Glutamatergic neuron (in vitro differentiated cells): Measurements from ENCODE around the gene EPB41. TPM values are rescaled to one million over a fixed set of nuclear protein-coding genes. Genes with fewer than 3 reads are reported as not detected.

ENCODE experiments used
- DNase-seq: peaks from one replicate; pipeline ENCODE4 v3.0.0; 2022
- H3K27ac Mint-ChIP-seq: one replicate; pipeline ENCODE4 v1.8.0; 2020; ENCODE audit warnings: mild to moderate bottlenecking, mixed read lengths, inconsistent platforms; ENCODE audit not compliant: unreplicated experiment
- H3K27me3 Mint-ChIP-seq: one replicate; pipeline ENCODE4 v1.8.0; 2020; ENCODE audit warnings: mild to moderate bottlenecking, moderate library complexity, mixed read lengths, inconsistent platforms; ENCODE audit not compliant: unreplicated experiment
- H3K36me3 Mint-ChIP-seq: one replicate; pipeline ENCODE4 v1.8.0; 2020; ENCODE audit warnings: mild to moderate bottlenecking, mixed read lengths, inconsistent platforms; ENCODE audit not compliant: unreplicated experiment
- H3K4me1 Mint-ChIP-seq: one replicate; pipeline ENCODE4 v1.8.0; 2020; ENCODE audit warnings: mild to moderate bottlenecking, low read depth, mixed read lengths, inconsistent platforms; ENCODE audit not compliant: unreplicated experiment
- H3K4me3 Mint-ChIP-seq: one replicate; pipeline ENCODE4 v1.8.0; 2020; ENCODE audit warnings: mild to moderate bottlenecking, mixed read lengths, inconsistent platforms; ENCODE audit not compliant: unreplicated experiment
- H3K9me3 Mint-ChIP-seq: one replicate; pipeline ENCODE4 v1.8.0; 2020; ENCODE audit warnings: mild to moderate bottlenecking, moderate library complexity, mixed read lengths, inconsistent platforms; ENCODE audit not compliant: unreplicated experiment
- total RNA-seq: library from RNA; stranded (reverse); fragmentation: NEBNext Ultra II Directional; extraction: Animal tissue kit (Norgen Biotek cat#: 25700); gene quantifications from one replicate; pipeline ENCODE4 v1.2.1, GENCODE V29; 2021; ENCODE audit not compliant: unreplicated experiment
- TF ChIP-seq, protein P1 (sequence below): fragments of 200-600 bp; sonication (generic); IDR thresholded peaks from one replicate; pipeline ENCODE4 v1.5.0; 2021; ENCODE audit not compliant: partially characterized antibody, unreplicated experiment

Gene EPB41
- total RNA-seq, 1 donor from 2014 or later = 213 TPM

DNA sequence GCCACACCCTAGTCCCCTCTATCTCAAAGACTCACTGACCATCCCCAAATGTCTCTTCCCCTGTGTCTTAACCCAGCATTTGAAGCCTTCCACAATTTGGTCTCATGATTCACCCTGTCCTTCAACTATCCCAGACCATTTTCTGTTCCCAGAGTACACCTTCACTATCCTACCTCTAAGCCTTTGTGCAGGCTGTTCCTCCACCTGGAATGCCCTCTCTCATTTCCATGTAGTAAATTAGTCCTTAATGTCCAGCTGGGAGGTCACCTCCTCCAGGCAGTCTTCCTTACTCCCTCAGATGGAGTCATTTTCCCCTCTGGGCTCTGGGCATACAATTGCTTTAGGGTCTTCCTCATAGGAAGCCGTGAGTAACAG lies 31.1 kb upstream of the EPB41 start:
- H3K4me1 Mint-ChIP-seq = peaks cover 15% of the 10 kb centered on the region
- H3K27ac Mint-ChIP-seq = no peak overlapping the region
- no peaks in the 10 kb centered on the region for H3K9me3 Mint-ChIP-seq
- TF ChIP-seq, protein P1, sequence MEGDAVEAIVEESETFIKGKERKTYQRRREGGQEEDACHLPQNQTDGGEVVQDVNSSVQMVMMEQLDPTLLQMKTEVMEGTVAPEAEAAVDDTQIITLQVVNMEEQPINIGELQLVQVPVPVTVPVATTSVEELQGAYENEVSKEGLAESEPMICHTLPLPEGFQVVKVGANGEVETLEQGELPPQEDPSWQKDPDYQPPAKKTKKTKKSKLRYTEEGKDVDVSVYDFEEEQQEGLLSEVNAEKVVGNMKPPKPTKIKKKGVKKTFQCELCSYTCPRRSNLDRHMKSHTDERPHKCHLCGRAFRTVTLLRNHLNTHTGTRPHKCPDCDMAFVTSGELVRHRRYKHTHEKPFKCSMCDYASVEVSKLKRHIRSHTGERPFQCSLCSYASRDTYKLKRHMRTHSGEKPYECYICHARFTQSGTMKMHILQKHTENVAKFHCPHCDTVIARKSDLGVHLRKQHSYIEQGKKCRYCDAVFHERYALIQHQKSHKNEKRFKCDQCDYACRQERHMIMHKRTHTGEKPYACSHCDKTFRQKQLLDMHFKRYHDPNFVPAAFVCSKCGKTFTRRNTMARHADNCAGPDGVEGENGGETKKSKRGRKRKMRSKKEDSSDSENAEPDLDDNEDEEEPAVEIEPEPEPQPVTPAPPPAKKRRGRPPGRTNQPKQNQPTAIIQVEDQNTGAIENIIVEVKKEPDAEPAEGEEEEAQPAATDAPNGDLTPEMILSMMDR = no peak
- peaks cover 13% of the 10 kb centered on the region for H3K27me3 Mint-ChIP-seq
- H3K4me3 Mint-ChIP-seq = no peak overlapping the region
- no peaks in the 10 kb centered on the region for H3K36me3 Mint-ChIP-seq
- no peak for DNase-seq

DNA sequence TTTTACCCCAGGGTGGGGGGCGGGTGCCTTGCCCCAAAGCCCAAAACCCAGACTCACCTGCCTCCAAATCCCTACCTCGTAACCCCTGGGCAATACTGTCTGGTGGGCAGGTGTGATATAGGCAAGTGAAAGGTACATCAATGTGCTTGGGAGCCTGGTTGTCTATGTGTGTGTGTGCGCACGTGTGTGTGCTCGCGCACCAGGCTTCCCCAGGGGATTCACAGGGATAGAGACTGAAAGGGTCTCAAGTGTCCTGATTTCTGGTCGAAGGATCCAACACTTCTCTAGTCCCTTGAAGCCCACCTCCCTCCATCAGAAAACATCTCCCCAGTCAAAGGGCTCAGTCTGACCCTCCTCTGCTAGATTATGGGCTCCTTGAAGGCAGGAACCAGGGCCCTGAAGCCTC lies 28.9 kb upstream of the EPB41 start:
- H3K9me3 Mint-ChIP-seq = no peaks in the 10 kb centered on the region
- no peak overlapping the region for H3K27ac Mint-ChIP-seq
- no peak for DNase-seq
- TF ChIP-seq, protein P1 = no peak
- H3K36me3 Mint-ChIP-seq = no peaks in the 10 kb centered on the region
- peaks cover 15% of the 10 kb centered on the region for H3K4me1 Mint-ChIP-seq
- H3K4me3 Mint-ChIP-seq = no peak overlapping the region
- H3K27me3 Mint-ChIP-seq = peaks cover 10% of the 10 kb centered on the region

DNA sequence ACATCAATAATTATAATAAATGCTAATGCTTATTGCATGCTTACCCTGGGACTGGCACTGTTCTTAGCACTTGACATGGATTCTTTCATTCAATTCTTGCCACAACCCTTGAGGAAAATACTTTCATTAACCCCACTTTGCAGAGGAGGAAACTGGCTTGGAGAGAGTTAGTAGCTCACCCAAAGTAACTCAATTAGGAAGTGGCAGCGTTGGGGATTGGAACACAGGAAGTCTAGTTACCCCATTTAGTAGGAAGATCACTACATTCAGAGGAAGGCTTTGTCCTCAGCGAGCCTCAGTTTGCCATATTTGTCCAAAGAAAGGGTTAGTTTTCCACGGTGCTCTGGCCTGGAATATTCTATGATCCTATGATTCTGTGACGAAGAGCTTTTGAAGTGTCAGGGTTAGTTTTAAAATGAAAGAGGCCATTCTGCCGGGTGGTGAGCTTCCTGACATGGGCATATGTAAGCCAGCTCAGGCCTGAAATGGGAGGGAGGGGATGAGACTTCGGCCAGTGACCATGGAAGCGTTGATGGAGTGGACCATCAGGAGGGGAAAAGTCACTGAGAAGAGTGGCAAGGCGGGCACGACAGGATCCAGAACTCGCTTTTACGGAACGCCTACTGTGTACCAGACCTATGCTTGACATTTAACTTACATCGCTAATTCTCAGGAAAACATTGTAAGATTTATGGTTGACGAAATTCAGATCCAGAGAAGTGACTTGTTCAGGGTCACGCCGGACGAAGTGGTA lies 28.2 kb upstream of the EPB41 start:
- TF ChIP-seq, protein P1 = no peak
- Mint-ChIP-seq H3K4me3 (peak overlapping the region; percentile 79), H3K27ac (no peak overlapping the region)

DNA sequence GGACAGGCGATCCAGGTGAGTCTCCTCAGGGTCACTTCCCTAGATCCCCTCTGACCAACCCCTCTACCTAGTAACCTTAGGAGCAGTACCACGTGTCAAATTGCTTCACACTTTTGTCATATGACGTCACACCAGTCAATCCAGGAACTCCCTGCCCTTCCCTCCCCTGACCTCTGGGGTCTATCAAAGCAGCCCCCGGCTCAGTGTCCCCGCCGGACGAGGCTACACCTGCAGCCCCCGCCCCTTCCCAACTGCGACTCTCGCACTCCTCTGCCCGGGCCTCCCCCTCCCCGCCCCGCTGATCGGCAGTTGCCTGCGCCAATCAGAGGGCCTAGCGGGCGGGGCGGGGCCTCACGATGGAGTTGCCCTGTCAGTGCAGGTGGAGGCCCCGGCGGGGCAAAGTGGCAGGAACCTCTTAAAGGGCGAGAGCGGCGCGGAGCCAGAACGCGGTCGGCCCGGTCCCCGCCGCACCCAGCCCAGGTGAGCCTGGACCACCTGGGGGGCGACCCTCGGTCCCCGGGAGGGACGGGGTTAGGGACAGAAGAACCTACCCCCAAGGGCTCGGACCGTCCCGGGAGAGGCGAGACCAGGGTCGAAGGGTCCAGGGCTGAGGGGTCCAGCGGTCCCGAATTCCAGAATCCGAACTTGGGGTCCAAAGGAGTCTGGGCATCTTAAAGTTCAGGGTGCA lies 27.5 kb upstream of the EPB41 start:
- TF ChIP-seq, protein P1 = no peak
- H3K27me3 Mint-ChIP-seq = peaks cover 10% of the 10 kb centered on the region
- peak overlapping the region; percentile 79 for H3K4me3 Mint-ChIP-seq
- peaks cover 15% of the 10 kb centered on the region for H3K4me1 Mint-ChIP-seq
- no peaks in the 10 kb centered on the region for H3K36me3 Mint-ChIP-seq
- DNase-seq = peak; percentile 85
- H3K9me3 Mint-ChIP-seq = no peaks in the 10 kb centered on the region
- H3K27ac Mint-ChIP-seq = no peak overlapping the region

More for the DNA sequence above, 28.2 kb upstream of the EPB41 start:
- Mint-ChIP-seq H3K9me3 (no peaks in the 10 kb centered on the region), H3K27me3 (peaks cover 10% of the 10 kb centered on the region), H3K4me1 (peaks cover 15% of the 10 kb centered on the region), H3K36me3 (no peaks in the 10 kb centered on the region)
- DNase-seq = no peak

DNA sequence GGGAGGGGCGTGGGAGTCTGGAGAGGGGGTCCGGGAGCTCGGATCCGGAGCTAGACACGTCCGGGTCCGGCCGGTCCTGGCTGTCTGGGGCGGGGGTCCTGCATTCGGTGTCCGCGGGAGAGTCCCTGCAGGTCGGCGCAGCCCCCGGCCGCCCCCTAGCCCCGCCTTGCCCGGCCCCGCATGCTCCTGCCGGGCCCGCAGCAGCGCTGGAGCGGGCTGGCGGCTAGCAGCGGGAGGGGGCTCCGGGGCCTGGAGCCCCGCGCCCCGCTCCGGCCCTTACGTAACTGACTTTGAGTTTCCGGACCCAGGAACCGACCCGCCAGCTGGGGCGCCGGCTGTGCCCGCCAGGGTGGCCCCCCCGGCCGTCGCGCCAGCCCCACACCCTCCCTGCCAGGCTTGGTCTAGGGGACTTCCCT lies 26.9 kb upstream of the EPB41 start:
- Mint-ChIP-seq H3K4me3 (peak overlapping the region; percentile 97), H3K27me3 (peaks cover 10% of the 10 kb centered on the region), H3K9me3 (no peaks in the 10 kb centered on the region), H3K36me3 (no peaks in the 10 kb centered on the region), H3K4me1 (peaks cover 10% of the 10 kb centered on the region), H3K27ac (no peak overlapping the region)
- TF ChIP-seq, protein P1 = no peak
- DNase-seq = peak; percentile 31
